Measurements from ENCODE around the gene C14orf93.

DNA sequence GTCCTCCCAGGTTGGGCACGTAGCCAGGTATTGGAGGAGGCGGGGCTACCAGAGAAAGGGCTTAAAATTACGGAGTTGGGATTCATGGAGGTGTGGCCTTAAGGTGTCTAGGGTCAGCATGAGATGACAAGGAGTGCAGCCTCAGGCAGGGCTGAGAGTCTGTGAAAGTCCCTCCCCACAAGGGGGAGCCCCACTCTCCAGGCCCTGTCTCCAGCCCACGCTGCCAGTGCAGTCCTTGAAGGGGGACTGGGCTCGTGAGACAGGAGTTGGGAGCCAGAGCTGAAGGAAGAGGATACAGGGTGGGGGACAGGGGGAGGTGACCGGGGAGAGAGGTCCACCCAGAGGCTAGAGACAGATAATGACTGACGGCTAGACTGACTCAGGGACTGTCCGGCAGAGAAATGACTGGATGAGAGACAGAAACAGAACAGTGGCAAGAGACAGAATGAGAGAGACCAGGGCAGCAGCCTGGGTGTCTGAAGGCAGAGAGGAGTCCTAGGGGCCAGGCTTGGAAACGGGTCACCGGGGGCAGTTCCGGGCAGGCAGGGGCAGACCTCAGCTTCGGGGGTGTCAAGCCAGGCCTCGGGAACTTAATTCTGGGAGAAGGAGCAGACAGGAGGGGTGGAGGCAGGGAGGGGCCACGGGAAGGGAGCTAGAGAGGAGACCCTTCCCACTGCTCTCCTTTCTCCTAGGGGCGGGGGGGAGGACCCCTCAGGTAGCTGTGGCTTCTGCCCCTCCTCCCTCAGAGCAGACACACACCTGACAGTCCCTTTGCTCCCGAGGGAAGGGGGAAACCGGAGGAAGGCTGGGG, 46.4 kb upstream of the C14orf93 start:
- TF ChIP-seq, protein P1, sequence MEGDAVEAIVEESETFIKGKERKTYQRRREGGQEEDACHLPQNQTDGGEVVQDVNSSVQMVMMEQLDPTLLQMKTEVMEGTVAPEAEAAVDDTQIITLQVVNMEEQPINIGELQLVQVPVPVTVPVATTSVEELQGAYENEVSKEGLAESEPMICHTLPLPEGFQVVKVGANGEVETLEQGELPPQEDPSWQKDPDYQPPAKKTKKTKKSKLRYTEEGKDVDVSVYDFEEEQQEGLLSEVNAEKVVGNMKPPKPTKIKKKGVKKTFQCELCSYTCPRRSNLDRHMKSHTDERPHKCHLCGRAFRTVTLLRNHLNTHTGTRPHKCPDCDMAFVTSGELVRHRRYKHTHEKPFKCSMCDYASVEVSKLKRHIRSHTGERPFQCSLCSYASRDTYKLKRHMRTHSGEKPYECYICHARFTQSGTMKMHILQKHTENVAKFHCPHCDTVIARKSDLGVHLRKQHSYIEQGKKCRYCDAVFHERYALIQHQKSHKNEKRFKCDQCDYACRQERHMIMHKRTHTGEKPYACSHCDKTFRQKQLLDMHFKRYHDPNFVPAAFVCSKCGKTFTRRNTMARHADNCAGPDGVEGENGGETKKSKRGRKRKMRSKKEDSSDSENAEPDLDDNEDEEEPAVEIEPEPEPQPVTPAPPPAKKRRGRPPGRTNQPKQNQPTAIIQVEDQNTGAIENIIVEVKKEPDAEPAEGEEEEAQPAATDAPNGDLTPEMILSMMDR (IDR thresholded peaks at IDR 0.05) = peak; percentile 43 to 74 (median 65)
- TF ChIP-seq POLR2A (IDR thresholded peaks at IDR 0.05) = no peak
